ENCODE data around the gene POU6F2. TPM values are rescaled to one million over a fixed set of nuclear protein-coding genes. Genes with fewer than 3 reads are reported as not detected.

Gene POU6F2
- total and polyA plus RNA-seq, 7 donors = 0.01 TPM; not detected in 6

DNA sequence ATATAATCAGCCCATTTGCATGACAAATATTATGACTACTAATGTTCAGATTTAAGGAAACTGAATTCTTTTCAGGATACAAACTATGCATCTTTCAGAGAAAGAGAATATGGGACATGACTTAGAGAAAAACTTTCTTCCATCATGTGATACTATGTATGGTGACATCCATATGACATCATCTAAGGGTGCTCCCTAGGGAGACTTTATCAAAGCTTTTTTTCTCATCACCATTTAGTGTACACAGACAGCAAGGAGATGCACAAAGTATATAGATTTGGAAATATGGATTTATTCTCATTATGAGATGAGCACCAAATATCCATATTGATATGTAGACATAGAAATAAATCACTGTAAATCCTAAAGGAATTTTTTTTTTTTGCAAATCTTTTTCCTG is 424.3 kb downstream of the POU6F2 start:
- Histone ChIP-seq H3K4me1 (no peaks in the 10 kb centered on the region), H3K4me3 (no peak overlapping the region), H3K9me3 (no peaks in the 10 kb centered on the region), H3K27ac (no peak overlapping the region), H3K27me3 (ENCODE audit: insufficient read depth in 3 of 3, low read length in 2 of 3) (peaks cover 0 to 4% (median 0%) of the 10 kb centered on the region in 3 donors), H3K36me3 (ENCODE audit: insufficient read depth in 1 of 2, low read depth in 1 of 2) (no peaks in the 10 kb centered on the region)
- no peak for DNase-seq
- TF ChIP-seq, protein P1, sequence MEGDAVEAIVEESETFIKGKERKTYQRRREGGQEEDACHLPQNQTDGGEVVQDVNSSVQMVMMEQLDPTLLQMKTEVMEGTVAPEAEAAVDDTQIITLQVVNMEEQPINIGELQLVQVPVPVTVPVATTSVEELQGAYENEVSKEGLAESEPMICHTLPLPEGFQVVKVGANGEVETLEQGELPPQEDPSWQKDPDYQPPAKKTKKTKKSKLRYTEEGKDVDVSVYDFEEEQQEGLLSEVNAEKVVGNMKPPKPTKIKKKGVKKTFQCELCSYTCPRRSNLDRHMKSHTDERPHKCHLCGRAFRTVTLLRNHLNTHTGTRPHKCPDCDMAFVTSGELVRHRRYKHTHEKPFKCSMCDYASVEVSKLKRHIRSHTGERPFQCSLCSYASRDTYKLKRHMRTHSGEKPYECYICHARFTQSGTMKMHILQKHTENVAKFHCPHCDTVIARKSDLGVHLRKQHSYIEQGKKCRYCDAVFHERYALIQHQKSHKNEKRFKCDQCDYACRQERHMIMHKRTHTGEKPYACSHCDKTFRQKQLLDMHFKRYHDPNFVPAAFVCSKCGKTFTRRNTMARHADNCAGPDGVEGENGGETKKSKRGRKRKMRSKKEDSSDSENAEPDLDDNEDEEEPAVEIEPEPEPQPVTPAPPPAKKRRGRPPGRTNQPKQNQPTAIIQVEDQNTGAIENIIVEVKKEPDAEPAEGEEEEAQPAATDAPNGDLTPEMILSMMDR (IDR thresholded peaks at IDR 0.05) = no peak
- ATAC-seq = no peak
- intact Hi-C loops (cut with DNase I) = no loop called here

DNA sequence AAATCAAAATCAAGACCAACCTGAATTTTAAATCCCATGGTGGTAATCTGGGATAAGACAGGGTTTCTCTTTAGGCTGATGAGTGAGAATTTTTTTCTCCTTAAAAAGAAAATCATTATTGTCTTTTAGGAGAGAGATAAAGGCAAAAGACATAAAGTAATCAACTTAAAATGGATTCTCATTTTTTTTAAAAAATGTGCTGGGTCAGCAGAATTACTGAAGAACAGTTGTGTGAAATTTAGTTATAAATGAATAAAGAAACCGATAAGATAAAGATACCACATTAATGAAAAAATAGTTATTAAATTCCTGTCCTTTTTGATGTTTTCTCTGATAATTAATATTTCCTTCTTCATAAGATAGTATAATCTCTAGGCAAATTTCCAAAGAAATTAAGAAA is 427.2 kb downstream of the POU6F2 start:
- Histone ChIP-seq H3K4me3 (no peak overlapping the region), H3K36me3 (ENCODE audit: insufficient read depth in 1 of 2, low read depth in 1 of 2) (no peaks in the 10 kb centered on the region), H3K27ac (no peak overlapping the region), H3K4me1 (no peaks in the 10 kb centered on the region), H3K9me3 (no peaks in the 10 kb centered on the region), H3K27me3 (ENCODE audit: insufficient read depth in 3 of 3, low read length in 2 of 3) (peaks cover 0 to 7% (median 0%) of the 10 kb centered on the region in 3 donors)
- DNase-seq = no peak
- TF ChIP-seq, protein P1 (IDR thresholded peaks at IDR 0.05) = no peak
- WGBS, 3 donors = 77 to 88% (median 87%) methylated on average over 1 of the region's 1 CpG
- ATAC-seq = no peak
- intact Hi-C loops (cut with DNase I) = no loop called here

DNA sequence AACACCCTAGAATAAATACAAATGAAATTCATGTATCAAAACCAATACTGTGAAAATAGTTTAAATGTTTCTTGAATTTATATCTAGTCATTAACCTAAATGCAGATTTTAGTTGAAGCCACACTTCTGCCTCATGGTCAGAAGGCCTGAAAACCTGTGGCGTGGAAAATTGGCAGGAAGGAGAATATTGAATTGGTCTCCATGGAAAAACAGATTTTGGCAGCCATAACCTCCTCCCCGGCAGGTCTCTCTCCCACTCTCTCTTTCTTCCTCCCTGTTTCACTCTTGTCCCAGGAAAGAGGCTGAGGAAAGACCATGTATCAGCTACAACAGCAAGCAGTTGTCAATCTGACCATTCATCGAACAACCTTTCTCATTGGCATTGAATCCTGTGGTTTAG is 427.9 kb downstream of the POU6F2 start:
- H3K36me3 ChIP-seq (ENCODE audit: insufficient read depth in 1 of 2, low read depth in 1 of 2) = no peaks in the 10 kb centered on the region
- intact Hi-C loops (cut with DNase I) = no loop called here
- H3K4me3 ChIP-seq = no peak overlapping the region
- TF ChIP-seq, protein P1 (IDR thresholded peaks at IDR 0.05) = no peak
- DNase-seq (no peak), ATAC-seq (no peak)
- WGBS, 3 donors = 51 to 68% (median 58%) methylated on average over 3 of the region's 3 CpGs
- no peaks in the 10 kb centered on the region for H3K9me3 ChIP-seq
- H3K4me1 ChIP-seq = no peaks in the 10 kb centered on the region
- peaks cover 0 to 10% (median 0%) of the 10 kb centered on the region in 3 donors for H3K27me3 ChIP-seq (ENCODE audit: insufficient read depth in 3 of 3, low read length in 2 of 3)
- no peak overlapping the region for H3K27ac ChIP-seq

DNA sequence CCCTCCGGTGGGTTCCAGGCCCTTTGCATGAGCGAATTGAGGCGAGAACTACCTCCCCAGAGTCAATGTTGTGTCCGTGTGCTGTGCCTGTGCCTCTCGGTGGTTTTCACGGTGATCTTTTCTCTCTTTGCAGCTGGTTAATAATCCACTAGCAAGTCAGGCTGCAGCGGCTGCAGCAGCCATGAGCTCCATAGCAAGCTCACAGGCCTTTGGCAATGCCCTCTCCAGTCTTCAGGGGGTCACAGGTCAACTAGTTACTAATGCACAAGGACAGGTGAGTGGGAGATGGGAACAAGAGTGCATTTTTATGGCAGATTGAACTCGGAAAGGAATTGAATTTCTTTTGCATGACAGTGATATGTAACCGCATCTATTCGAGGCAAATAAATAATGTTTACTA is 428.8 kb downstream of the POU6F2 start:
- intact Hi-C loops (cut with DNase I) = no loop called here
- DNase-seq (no peak), ATAC-seq (no peak)
- no peaks in the 10 kb centered on the region for H3K36me3 ChIP-seq (ENCODE audit: insufficient read depth in 1 of 2, low read depth in 1 of 2)
- TF ChIP-seq, protein P1 (IDR thresholded peaks at IDR 0.05) = no peak
- WGBS, 3 donors = 54 to 71% (median 59%) methylated on average over 10 of the region's 10 CpGs
- no peak overlapping the region for H3K4me3 ChIP-seq
- H3K27me3 ChIP-seq (ENCODE audit: insufficient read depth in 3 of 3, low read length in 2 of 3) = peaks cover 0 to 10% (median 0%) of the 10 kb centered on the region in 3 donors
- H3K4me1 ChIP-seq = no peaks in the 10 kb centered on the region
- H3K9me3 ChIP-seq = no peaks in the 10 kb centered on the region
- H3K27ac ChIP-seq = no peak overlapping the region

DNA sequence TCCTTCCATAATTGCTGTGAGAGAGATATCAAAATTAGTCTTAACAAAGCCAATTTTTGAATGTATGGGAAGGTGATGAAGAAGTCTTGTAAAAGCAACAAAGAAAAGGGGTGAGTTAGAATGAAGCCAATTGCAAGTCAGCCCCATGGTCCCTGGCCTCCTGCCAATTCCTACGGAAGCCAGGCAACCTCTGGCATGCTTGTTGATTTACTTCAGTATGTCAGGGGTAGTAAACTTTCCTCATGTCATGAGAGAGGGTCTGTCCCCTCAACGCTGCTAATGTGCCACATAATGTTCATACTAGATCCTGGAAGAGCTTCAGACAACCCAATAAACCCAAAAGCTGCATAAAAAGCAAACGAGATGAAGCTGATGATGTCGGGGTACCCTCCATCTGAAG is 429.4 kb downstream of the POU6F2 start:
- no peak for DNase-seq
- 33 to 46% (median 38%) methylated on average over 4 of the region's 4 CpGs for WGBS, 3 donors
- ATAC-seq = no peak
- no peaks in the 10 kb centered on the region for H3K9me3 ChIP-seq
- H3K27me3 ChIP-seq (ENCODE audit: insufficient read depth in 3 of 3, low read length in 2 of 3) = peaks cover 0 to 13% (median 0%) of the 10 kb centered on the region in 3 donors
- no peaks in the 10 kb centered on the region for H3K4me1 ChIP-seq
- no peaks in the 10 kb centered on the region for H3K36me3 ChIP-seq (ENCODE audit: insufficient read depth in 1 of 2, low read depth in 1 of 2)
- H3K4me3 ChIP-seq = no peak overlapping the region
- intact Hi-C loops (cut with DNase I) = no loop called here
- TF ChIP-seq, protein P1 (IDR thresholded peaks at IDR 0.05) = no peak
- no peak overlapping the region for H3K27ac ChIP-seq

Measured in psoas muscle (tissue), 8 donors.